Measurements from ENCODE around the gene GRID1.

The GRID1 gene

DNA sequence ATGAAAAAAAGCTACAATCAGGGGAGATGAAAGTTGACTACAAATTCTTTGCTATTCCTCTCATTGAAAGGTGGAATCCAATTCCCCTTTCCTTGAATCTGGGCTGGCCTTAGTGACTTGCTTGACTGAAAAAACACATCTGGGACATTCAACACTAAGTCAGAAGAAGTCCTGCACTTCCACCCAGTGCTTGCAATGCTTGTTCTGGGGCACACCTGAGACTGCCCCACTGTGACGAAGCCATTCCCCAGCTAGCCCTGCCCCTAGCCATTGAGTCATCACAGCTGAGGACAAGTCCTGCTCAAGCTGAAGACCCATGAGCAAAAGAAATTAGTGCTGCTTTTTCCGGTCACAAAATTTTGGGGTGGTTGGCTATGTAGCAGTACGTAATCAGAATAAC lies 19.2 kb upstream of the GRID1 start:
- no peaks in the 10 kb centered on the region for H3K27me3 ChIP-seq
- no peak overlapping the region for H3K27ac ChIP-seq
- H3K4me3 ChIP-seq = no peak overlapping the region
- no peak for TF ChIP-seq Cebpa-rat (IDR thresholded peaks at IDR 0.05)
- no peaks in the 10 kb centered on the region for H4K20me1 ChIP-seq
- H3K9me3 ChIP-seq = peaks cover 5% of the 10 kb centered on the region; the same call in 1 of the 2 replicates
- H3K36me3 ChIP-seq = no peaks in the 10 kb centered on the region
- 0 out of 2 replicates have a peak, but pooled peaks cover under 1% of the 10 kb centered on the region for H3K4me1 ChIP-seq
- no peak overlapping the region for H3K9ac ChIP-seq
- H3K4me2 ChIP-seq = no peak overlapping the region

DNA sequence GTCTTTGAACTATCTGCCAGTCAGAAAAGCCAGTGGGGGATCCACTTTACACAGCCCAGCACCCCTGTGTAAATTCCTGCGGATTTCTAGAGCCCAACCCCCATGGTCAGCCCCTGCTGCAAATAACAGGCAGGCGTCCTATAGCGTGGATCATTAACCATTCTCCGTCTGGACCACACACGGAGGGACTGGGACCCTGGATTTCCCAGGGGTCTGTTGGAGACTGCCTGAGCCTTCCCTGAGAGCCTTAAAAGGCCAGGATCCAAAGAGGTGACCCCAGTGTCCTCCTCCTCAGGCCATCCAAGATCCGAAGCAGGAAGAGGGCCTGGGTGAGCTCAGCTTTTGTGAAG lies 11.2 kb upstream of the GRID1 start:
- H3K4me2 ChIP-seq = no peak overlapping the region
- no peaks in the 10 kb centered on the region for H3K27me3 ChIP-seq
- peaks cover 21% of the 10 kb centered on the region for H3K4me1 ChIP-seq
- H3K4me3 ChIP-seq = no peak overlapping the region
- no peaks in the 10 kb centered on the region for H4K20me1 ChIP-seq
- no peak for TF ChIP-seq Cebpa-rat (IDR thresholded peaks at IDR 0.05)
- no peak overlapping the region for H3K27ac ChIP-seq
- H3K9me3 ChIP-seq = no peaks in the 10 kb centered on the region
- H3K36me3 ChIP-seq = no peaks in the 10 kb centered on the region
- H3K9ac ChIP-seq = no peak overlapping the region

GRCh38 chr10:86376852-86377796 lies 10.5 kb upstream of the GRID1 start:
- Histone ChIP-seq H3K4me3 (peak overlapping the region; percentile 50), H4K20me1 (no peaks in the 10 kb centered on the region; the same call in 1 of the 2 replicates), H3K36me3 (no peaks in the 10 kb centered on the region), H3K27ac (no peak overlapping the region), H3K27me3 (no peaks in the 10 kb centered on the region), H3K4me2 (peak overlapping the region; percentile 81), H3K9me3 (no peaks in the 10 kb centered on the region), H3K4me1 (peaks cover 24% of the 10 kb centered on the region), H3K9ac (no peak overlapping the region)
- TF ChIP-seq Cebpa-rat (IDR thresholded peaks at IDR 0.05) = no peak

DNA sequence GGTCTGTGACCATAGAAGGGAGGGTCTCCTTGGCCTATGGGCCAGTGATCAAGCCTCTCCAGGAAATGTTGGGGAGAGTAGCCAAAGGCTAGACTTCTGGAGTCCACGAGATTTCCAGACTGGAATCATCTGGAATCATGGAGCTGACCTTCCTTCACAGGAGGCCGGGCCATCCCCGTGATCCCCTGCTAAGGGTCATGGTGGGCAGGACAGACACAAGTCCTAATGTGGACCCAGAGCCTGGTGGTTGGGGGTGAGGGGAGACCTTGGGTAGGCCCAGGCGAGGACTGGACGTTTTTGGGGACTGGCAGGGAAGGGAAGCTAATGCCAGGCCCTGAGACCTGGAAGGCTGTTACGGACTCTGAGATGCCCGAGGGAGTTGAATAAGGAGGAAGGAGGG lies 9.8 kb upstream of the GRID1 start:
- Histone ChIP-seq H3K27me3 (no peaks in the 10 kb centered on the region), H3K4me2 (peak overlapping the region; percentile 81), H3K9ac (no peak overlapping the region), H3K9me3 (no peaks in the 10 kb centered on the region), H3K27ac (no peak overlapping the region), H4K20me1 (no peaks in the 10 kb centered on the region; the same call in 1 of the 2 replicates), H3K4me1 (peaks cover 31% of the 10 kb centered on the region), H3K36me3 (no peaks in the 10 kb centered on the region), H3K4me3 (no peak overlapping the region)
- TF ChIP-seq Cebpa-rat (IDR thresholded peaks at IDR 0.05) = no peak

DNA sequence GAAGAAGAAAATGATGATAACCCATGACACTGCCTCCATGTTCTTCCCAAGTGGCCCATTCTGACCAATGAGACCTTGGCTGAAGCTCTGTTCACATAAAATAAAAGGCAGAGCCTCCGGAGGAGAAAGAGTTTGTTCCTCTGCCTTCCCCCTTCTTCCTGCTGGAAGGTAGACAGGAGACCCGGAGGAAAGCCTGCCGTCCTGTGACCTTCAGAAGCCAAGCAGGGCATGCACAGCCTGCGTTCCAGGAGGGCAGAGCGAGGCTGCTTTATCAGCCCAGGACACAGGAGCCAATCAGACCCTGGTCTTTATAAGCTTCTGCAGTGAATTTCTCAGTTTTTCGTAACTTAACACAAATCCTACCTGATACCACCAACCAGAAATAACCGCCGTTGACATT lies 8.6 kb upstream of the GRID1 start:
- Histone ChIP-seq H3K9ac (no peak overlapping the region), H3K4me2 (no peak overlapping the region), H3K27me3 (peaks cover 2% of the 10 kb centered on the region), H3K27ac (no peak overlapping the region), H3K36me3 (no peaks in the 10 kb centered on the region), H3K9me3 (no peaks in the 10 kb centered on the region), H3K4me3 (no peak overlapping the region), H4K20me1 (no peaks in the 10 kb centered on the region; the same call in 1 of the 2 replicates), H3K4me1 (peaks cover 31% of the 10 kb centered on the region)
- no peak for TF ChIP-seq Cebpa-rat (IDR thresholded peaks at IDR 0.05)

- Histone ChIP-seq H3K4me3 (no peak overlapping the region), H3K36me3 (no peaks in the 10 kb centered on the region), H3K9ac (no peak overlapping the region), H3K4me2 (peak overlapping the region; percentile 42; the same call in 1 of the 2 replicates), H3K4me1 (peaks cover 31% of the 10 kb centered on the region), H3K27ac (no peak overlapping the region), H3K9me3 (no peaks in the 10 kb centered on the region), H4K20me1 (no peaks in the 10 kb centered on the region; the same call in 1 of the 2 replicates), H3K27me3 (peaks cover 8% of the 10 kb centered on the region)
- no peak for TF ChIP-seq Cebpa-rat (IDR thresholded peaks at IDR 0.05)
Observed at GRCh38 chr10:86374664-86375063, 8.1 kb upstream of the GRID1 start.

- Histone ChIP-seq H3K36me3 (no peaks in the 10 kb centered on the region), H3K9ac (no peak overlapping the region), H3K4me1 (peaks cover 31% of the 10 kb centered on the region), H3K27ac (no peak overlapping the region), H3K4me3 (no peak overlapping the region), H4K20me1 (no peaks in the 10 kb centered on the region; the same call in 1 of the 2 replicates), H3K9me3 (no peaks in the 10 kb centered on the region), H3K4me2 (peak overlapping the region; percentile 42), H3K27me3 (peaks cover 16% of the 10 kb centered on the region)
- no peak for TF ChIP-seq Cebpa-rat (IDR thresholded peaks at IDR 0.05)
Observed at GRCh38 chr10:86373828-86374227, 7.2 kb upstream of the GRID1 start.

DNA sequence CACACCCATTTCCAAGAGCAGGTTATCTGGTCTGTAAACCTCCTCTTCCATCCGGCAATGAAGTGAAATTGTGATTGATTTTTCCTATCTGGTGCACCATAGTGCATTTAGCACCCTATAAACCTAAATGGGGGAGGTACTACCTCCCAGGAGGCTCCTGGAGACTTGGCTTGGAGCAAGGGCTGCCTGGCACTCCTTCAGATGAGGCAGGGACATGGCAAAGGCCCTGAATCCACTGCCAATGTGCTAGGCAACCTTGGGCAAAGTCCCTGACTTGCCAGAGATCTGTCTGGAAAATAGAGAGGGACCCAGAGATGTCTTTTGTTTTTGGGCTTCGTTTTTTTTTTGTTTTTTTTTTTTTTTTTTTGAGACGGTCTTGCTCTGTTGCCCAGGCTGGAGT lies 6.7 kb upstream of the GRID1 start:
- no peak overlapping the region for H3K4me3 ChIP-seq
- peak overlapping the region; percentile 42 for H3K4me2 ChIP-seq
- H4K20me1 ChIP-seq = no peaks in the 10 kb centered on the region; the same call in 1 of the 2 replicates
- no peak overlapping the region for H3K9ac ChIP-seq
- no peak overlapping the region for H3K27ac ChIP-seq
- no peaks in the 10 kb centered on the region for H3K36me3 ChIP-seq
- H3K27me3 ChIP-seq = peaks cover 22% of the 10 kb centered on the region
- no peak for TF ChIP-seq Cebpa-rat (IDR thresholded peaks at IDR 0.05)
- H3K9me3 ChIP-seq = no peaks in the 10 kb centered on the region
- H3K4me1 ChIP-seq = peaks cover 31% of the 10 kb centered on the region

GRCh38 chr10:86372784-86373239 lies 6.2 kb upstream of the GRID1 start:
- TF ChIP-seq Cebpa-rat (IDR thresholded peaks at IDR 0.05) = no peak
- peaks cover 1% of the 10 kb centered on the region for H4K20me1 ChIP-seq
- H3K9ac ChIP-seq = no peak overlapping the region
- no peak overlapping the region for H3K4me3 ChIP-seq
- no peak overlapping the region for H3K4me2 ChIP-seq
- H3K27me3 ChIP-seq = peaks cover 26% of the 10 kb centered on the region
- peaks cover 33% of the 10 kb centered on the region for H3K4me1 ChIP-seq
- H3K9me3 ChIP-seq = no peaks in the 10 kb centered on the region
- no peak overlapping the region for H3K27ac ChIP-seq
- H3K36me3 ChIP-seq = no peaks in the 10 kb centered on the region

DNA sequence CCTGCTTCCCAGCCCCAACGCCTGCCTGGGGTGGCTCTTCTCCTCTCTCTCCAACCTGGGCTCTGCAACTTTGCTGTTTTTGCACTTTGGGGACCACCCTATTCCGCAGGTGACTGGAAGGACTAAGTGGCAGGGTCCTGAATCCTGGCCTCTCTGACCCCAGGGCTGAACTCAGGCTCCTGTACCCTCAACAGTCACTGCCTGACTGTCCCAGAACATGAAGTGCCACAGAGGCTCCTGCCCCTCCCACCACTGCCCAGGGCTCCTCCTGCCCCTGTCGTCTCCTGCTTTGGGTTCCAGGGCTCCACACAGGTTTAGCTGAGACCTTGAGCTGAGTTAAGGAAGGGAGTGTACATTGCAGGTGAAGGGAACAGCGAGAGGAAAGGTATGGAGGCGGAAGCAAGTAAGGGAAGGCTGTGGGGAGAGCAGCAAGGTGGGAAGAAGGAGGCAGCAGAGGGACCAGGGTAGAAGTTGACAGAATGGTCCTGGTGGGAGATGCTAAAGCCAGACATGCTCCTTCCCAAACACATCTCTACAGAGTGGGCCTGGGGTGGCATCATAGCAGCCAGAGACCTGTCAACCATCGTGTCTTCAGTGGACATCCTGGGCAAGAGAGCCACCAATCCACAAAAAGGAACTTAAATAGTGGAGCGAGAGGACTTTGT lies 5.7 kb upstream of the GRID1 start:
- H3K4me3 ChIP-seq = no peak overlapping the region
- no peaks in the 10 kb centered on the region for H3K9me3 ChIP-seq
- H3K27me3 ChIP-seq = peaks cover 32% of the 10 kb centered on the region
- H3K4me1 ChIP-seq = peaks cover 39% of the 10 kb centered on the region
- no peak overlapping the region for H3K27ac ChIP-seq
- peak overlapping the region; percentile 53 for H3K4me2 ChIP-seq
- H4K20me1 ChIP-seq = peaks cover 7% of the 10 kb centered on the region
- no peak overlapping the region for H3K9ac ChIP-seq
- H3K36me3 ChIP-seq = no peaks in the 10 kb centered on the region
- no peak for TF ChIP-seq Cebpa-rat (IDR thresholded peaks at IDR 0.05)

All from BLaER1 (cell line).